ENCODE results near the gene AKAIN1.

GRCh38 chr18:5144629-5145028, 52.4 kb downstream of the AKAIN1 start:
- TF ChIP-seq YY1 (IDR thresholded peaks at IDR 0.05; ENCODE audit: insufficient read depth, insufficient read length) (no peak), ZNF274 (IDR thresholded peaks at IDR 0.05; ENCODE audit: low read depth, low read length) (no peak), SUZ12 (IDR thresholded peaks at IDR 0.05; ENCODE audit: extremely low read depth, insufficient read depth, insufficient read length) (no peak)
